GM12878 (cell line): Measurements from ENCODE around the gene TTC39C. TPM values are rescaled to one million over a fixed set of nuclear protein-coding genes. Genes with fewer than 3 reads are reported as not detected.

Experiments
- ATAC-seq: fragments of 200-7000 bp; cut with Tn5 transposase; 3 replicates; pipeline ENCODE4 v1.9.1; 2020; ENCODE audit warnings: mild to moderate bottlenecking, moderate library complexity
- BruUV-seq: library from RNA; stranded (reverse); fragments of 400-500 nt; replicated peaks from 2 replicates; lab custom pipeline; 2021; lab: Mats Ljungman, UMichigan
- CTCF ChIA-PET: fragments of 300-600 bp; sonication (Branson Sonifier 250); formaldehyde crosslinking; extraction: SDS; loops from one replicate; lab custom pipeline; 2021; ENCODE audit warnings: inconsistent platforms; lab: Yijun Ruan, JAX
- POLR2A ChIA-PET: fragments of 350-600 bp; formaldehyde crosslinking; extraction: SDS; loops from one replicate; lab custom pipeline; 2021; ENCODE audit warnings: inconsistent platforms; lab: Charles Lee
- RAD21 ChIA-PET: fragments of 300-600 bp; sonication (Branson Sonifier 250); formaldehyde crosslinking; loops from one replicate; lab custom pipeline; 2023; ENCODE audit warnings: antibody characterized with exemption; ENCODE audit not compliant: unreplicated experiment; lab: Charles Lee
- SMC1A ChIA-PET: fragments of 300-600 bp; sonication (Branson Sonifier 250); formaldehyde crosslinking; loops from one replicate; lab custom pipeline; 2023; ENCODE audit not compliant: unreplicated experiment, uncharacterized antibody; lab: Charles Lee
- DNase-seq: peaks from one replicate; pipeline ENCODE4 v3.0.0-alpha.2; 2011; ENCODE audit warnings: low read depth, low spot score
- FAIRE-seq: peaks from 3 replicates; lab custom pipeline; 2011; peaks lifted over from hg19 to GRCh38; lab: Jason Lieb, UNC
- H2AFZ ChIP-seq: 2 replicates; pipeline ENCODE4 v1.6.0; 2011; ENCODE audit warnings: low read depth, low read length, control low read depth; ENCODE audit not compliant: control insufficient read depth
- H3K27ac ChIP-seq: 2 replicates; pipeline ENCODE4 v1.5.1; 2011; ENCODE audit warnings: control low read depth; ENCODE audit not compliant: control insufficient read depth, insufficient read depth
- H3K27me3 ChIP-seq, 2 experiments: replicated peaks in 1 of 2; 2 replicates each; pipeline versions ENCODE4 v1.6.0 to v1.6.1; 2011; ENCODE audit warnings: low read length in 1 of 2; ENCODE audit not compliant: control insufficient read depth in 2 of 2, insufficient read depth in 2 of 2
- H3K36me3 ChIP-seq, 2 experiments: 2 replicates each; pipeline ENCODE4 v1.5.1; 2011; ENCODE audit warnings: low read length in 1 of 2; ENCODE audit not compliant: control insufficient read depth in 2 of 2, insufficient read depth in 2 of 2
- H3K4me1 ChIP-seq: 2 replicates; pipeline ENCODE4 v1.6.1; 2011; ENCODE audit warnings: mild to moderate bottlenecking, low read length, moderate library complexity, mixed read lengths; ENCODE audit not compliant: control insufficient read depth, insufficient read depth
- H3K4me2 ChIP-seq: 2 replicates; pipeline ENCODE4 v1.6.0; 2011; ENCODE audit warnings: control low read depth; ENCODE audit not compliant: control insufficient read depth, insufficient read depth
- H3K4me3 ChIP-seq: fragments of 200-600 bp; sonication (generic); 2 replicates; pipeline ENCODE4 v1.5.1; 2016
- H3K79me2 ChIP-seq: 2 replicates; pipeline ENCODE4 v1.6.0; 2011; ENCODE audit warnings: low read length; ENCODE audit not compliant: control insufficient read depth, insufficient read depth
- H3K9ac ChIP-seq: 2 replicates; pipeline ENCODE4 v1.8.0; 2011; ENCODE audit warnings: low read length, control low read depth, mixed read lengths; ENCODE audit not compliant: control insufficient read depth, insufficient read depth
- H3K9me3 ChIP-seq: replicated peaks from 3 replicates; pipeline ENCODE4 v1.5.1; 2011; ENCODE audit warnings: mild to moderate bottlenecking, low read length; ENCODE audit not compliant: control insufficient read depth, insufficient read depth
- H4K20me1 ChIP-seq: 2 replicates; pipeline ENCODE4 v1.6.0; 2011; ENCODE audit not compliant: control insufficient read depth, insufficient read depth
- BCL11A ChIP-seq: IDR thresholded peaks from 2 replicates; pipeline ENCODE4 v1.6.1; 2011; ENCODE audit warnings: low read depth, low read length
- NFYB ChIP-seq: IDR thresholded peaks from 2 replicates; pipeline ENCODE4 v1.6.1; 2011; ENCODE audit warnings: low read depth, mild to moderate bottlenecking, low read length, improper control_type of control experiment, moderate library complexity; ENCODE audit not compliant: insufficient read depth
- RBBP5 ChIP-seq: fragments of 200-600 bp; sonication (generic); conservative IDR thresholded peaks from 2 replicates; pipeline ENCODE4 v1.6.1; 2016
- SIN3A ChIP-seq: IDR thresholded peaks from 2 replicates; pipeline ENCODE4 v1.6.1; 2012; ENCODE audit warnings: low read depth, low read length, improper control_type of control experiment
- SKIL ChIP-seq: fragments of 450-650 bp; IDR thresholded peaks from 2 replicates; pipeline ENCODE4 v1.6.1; 2017; ENCODE audit warnings: mild to moderate bottlenecking, low read depth, inconsistent platforms; ENCODE audit not compliant: poor library complexity, severe bottlenecking
- SMAD5 ChIP-seq: IDR thresholded peaks from 2 replicates; pipeline ENCODE4 v1.6.1; 2016; ENCODE audit warnings: antibody characterized with exemption, low read depth
- SMARCA5 ChIP-seq: fragments of 450-650 bp; IDR thresholded peaks from 2 replicates; pipeline ENCODE4 v1.6.1; 2017; ENCODE audit warnings: mild to moderate bottlenecking
- SUZ12 ChIP-seq: fragments of 200-600 bp; sonication (generic); IDR thresholded peaks from one replicate; pipeline ENCODE4 v1.6.1; 2018; ENCODE audit warnings: antibody characterized with exemption, mild to moderate bottlenecking; ENCODE audit not compliant: unreplicated experiment
- ZBTB11 ChIP-seq: fragments of 450-650 bp; formaldehyde crosslinking; IDR thresholded peaks from 2 replicates; pipeline ENCODE4 v1.5.0; 2022; ENCODE audit warnings: mild to moderate bottlenecking, missing genetic modification characterization
- ZBTB40 ChIP-seq: fragments of 450-650 bp; IDR thresholded peaks from 2 replicates; pipeline ENCODE4 v1.6.1; 2016; ENCODE audit warnings: mild to moderate bottlenecking, moderate library complexity, borderline replicate concordance
- ZNF207 ChIP-seq: fragments of 450-650 bp; IDR thresholded peaks from 2 replicates; pipeline ENCODE4 v1.6.1; 2014; ENCODE audit warnings: antibody characterized with exemption, mild to moderate bottlenecking, borderline replicate concordance
- ZNF217 ChIP-seq: fragments of 450-650 bp; IDR thresholded peaks from 2 replicates; pipeline ENCODE4 v1.6.1; 2017; ENCODE audit warnings: antibody characterized with exemption, mild to moderate bottlenecking
- WGBS: methylation state at CpG from one replicate; pipeline ENCODE4 v1.1.6; 2016; ENCODE audit warnings: low lambda C conversion rate; ENCODE audit not compliant: insufficient replicate concordance, insufficient coverage; ENCODE audit errors: missing lambda C conversion rate; 5-methylcytosine and 5-hydroxymethylcytosine counted together
- in situ Hi-C: fragments of 300-500 bp; cut with MboI; formaldehyde crosslinking; loops from 9 replicates; pipeline ENCODE4 v1.14.3; 2018; ENCODE audit warnings: mixed read lengths
- intact Hi-C: fragments of 100-400 bp; cut with micrococcal nuclease; formaldehyde crosslinking; loops from one replicate; pipeline ENCODE4 v1.14.2; 2022; ENCODE audit not compliant: unreplicated experiment
- polyA plus RNA-seq, 11 experiments: library from polyadenylated mRNA; depleted of rRNA in 4 of 11; unstranded in 6 of 11; stranded (reverse) in 5 of 11; fragments of >200 nt; fragmentation: Nextera tagmentation in 4 of 11; fragmentation: Illumina TruSeq in 1 of 11; extraction: Ambion mirVana in 4 of 11; extraction: Trizol in 1 of 11; gene quantifications; 1 replicate in 1 of 11; 2 replicates in 10 of 11; pipeline versions ENCODE4 v1.2.1 to v1.2.3, GENCODE V29; 2011 to 2016; ENCODE audit warnings: inconsistent platforms in 2 of 11, missing spikeins in 2 of 11, low read depth in 1 of 11
- total RNA-seq, 4 experiments: library from RNA; depleted of rRNA in 3 of 4; stranded (reverse); fragments of >200 nt in 3 of 4; fragmentation: Illumina TruSeq in 1 of 4; extraction: Trizol in 1 of 4; gene quantifications; 2 replicates each; pipeline versions ENCODE4 v1.2.1 to v1.2.3, GENCODE V29; 2013 to 2021

TTC39C gene
- total and polyA plus RNA-seq, 10 of the 15 experiments (the other 5 are each of a cell fraction or from before 2014, with no cell fraction given), result 21.1 to 91.0 (median 64.8) TPM

- no peaks in the 10 kb centered on the region for H3K27me3 ChIP-seq
- no peak overlapping the region for H3K4me3 ChIP-seq
- ChIA-PET CTCF (interaction anchor here (0.7 to 2.5 kb wide), 10 partner anchors 11 to 214 kb away, joined by 3 to 10 read pairs (median 4); no protein-coding TSS in a partner anchor), RAD21 (interaction anchor here (0.7 to 2.2 kb wide), 10 partner anchors 14 to 522 kb away, joined by 3 to 8 read pairs (median 4); partner anchors contain the start of gene TTC39C), POLR2A (no interaction called here), SMC1A (interaction anchor here (0.5 to 2.7 kb wide), 14 partner anchors 9 to 152 kb away, joined by 3 to 11 read pairs (median 4); no protein-coding TSS in a partner anchor)
- peaks cover 33% of the 10 kb centered on the region for H3K4me1 ChIP-seq
- DNase-seq (no peak), ATAC-seq (no peak), FAIRE-seq (no peak)
- H2AFZ ChIP-seq, result no peak overlapping the region
- H3K4me2 ChIP-seq, result no peak overlapping the region; the same call in 1 of the 2 replicates
- no peak overlapping the region for H3K27ac ChIP-seq
- WGBS, result 90% methylated on average over 8 of the region's 8 CpGs
- intact Hi-C loops (no loop called here), in situ Hi-C loops (loop anchor here (5.0 kb wide), 1 partner anchor 145 kb away; no protein-coding TSS in a partner anchor)
- no peak overlapping the region for H3K9ac ChIP-seq
- TF ChIP-seq ZNF217 (no peak), ZBTB11 (CRISPR knock-in tag) (no peak), SKIL (no peak), SIN3A (no peak), ZBTB40 (no peak), RBBP5 (no peak), BCL11A (no peak), SMAD5 (no peak), ZNF207 (no peak), NFYB (no peak), SMARCA5 (no peak), SUZ12 (no peak)
- H3K9me3 ChIP-seq, result no peaks in the 10 kb centered on the region; the same call in 2 of the 3 replicates
- no peaks in the 10 kb centered on the region for H4K20me1 ChIP-seq
- H3K36me3 ChIP-seq, result no peaks in the 10 kb centered on the region
- no TSS peak for BruUV-seq
- H3K79me2 ChIP-seq, result no peaks in the 10 kb centered on the region
Measured at GRCh38 chr18:23966909-23967308, 47.6 kb upstream of the TTC39C start.
